ENCODE results near the gene ARFGAP1.

The ARFGAP1 gene

DNA sequence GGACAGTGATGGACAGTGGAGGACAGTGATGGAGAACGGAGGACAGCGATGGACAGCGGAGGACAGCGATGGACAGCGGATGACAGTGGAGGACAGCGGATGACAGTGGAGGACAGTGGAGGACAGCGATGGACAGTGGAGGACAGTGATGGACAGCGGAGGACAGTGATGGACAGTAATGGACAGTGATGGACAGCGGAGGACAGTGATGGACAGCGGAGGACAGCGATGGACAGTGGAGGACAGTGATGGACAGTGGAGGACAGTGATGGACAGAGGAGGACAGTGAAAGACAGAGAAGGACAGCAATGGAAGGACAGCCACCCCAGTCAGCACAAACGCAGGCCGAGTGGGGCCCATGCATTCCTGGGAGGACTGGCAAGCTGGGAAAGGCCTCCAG lies 15.0 kb upstream of the ARFGAP1 start:
- peaks cover 6% of the 10 kb centered on the region for H3K4me1 ChIP-seq (ENCODE audit: insufficient read depth, poor library complexity, severe bottlenecking)
- no peak overlapping the region for H3K27ac ChIP-seq (ENCODE audit: poor library complexity, severe bottlenecking)
- H3K9me3 ChIP-seq (ENCODE audit: severe bottlenecking), result no peaks in the 10 kb centered on the region
- DNase-seq (ENCODE audit: low spot score) (no peak), ATAC-seq (ENCODE audit: low read depth) (no peak)
- peaks cover 54% of the 10 kb centered on the region for H3K27me3 ChIP-seq (ENCODE audit: insufficient read depth, poor library complexity, severe bottlenecking)
- no peak for TF ChIP-seq CTCF (IDR thresholded peaks at IDR 0.05; ENCODE audit: poor library complexity, severe bottlenecking)
- H3K4me3 ChIP-seq (ENCODE audit: severe bottlenecking), result no peak overlapping the region
- no peaks in the 10 kb centered on the region for H3K36me3 ChIP-seq (ENCODE audit: low read depth)

- no peak for TF ChIP-seq CTCF (IDR thresholded peaks at IDR 0.05; ENCODE audit: poor library complexity, severe bottlenecking)
- ATAC-seq (ENCODE audit: low read depth) (no peak), DNase-seq (ENCODE audit: low spot score) (no peak)
- Histone ChIP-seq H3K36me3 (ENCODE audit: low read depth) (no peaks in the 10 kb centered on the region), H3K9me3 (ENCODE audit: severe bottlenecking) (no peaks in the 10 kb centered on the region), H3K4me1 (ENCODE audit: insufficient read depth, poor library complexity, severe bottlenecking) (peaks cover 6% of the 10 kb centered on the region), H3K4me3 (ENCODE audit: severe bottlenecking) (no peak overlapping the region), H3K27ac (ENCODE audit: poor library complexity, severe bottlenecking) (no peak overlapping the region), H3K27me3 (ENCODE audit: insufficient read depth, poor library complexity, severe bottlenecking) (peaks cover 51% of the 10 kb centered on the region)
These were observed 13.8 kb upstream of the ARFGAP1 start for GRCh38 chr20:63258781-63259180.

GRCh38 chr20:63259734-63260460 lies 12.7 kb upstream of the ARFGAP1 start:
- peaks cover 44% of the 10 kb centered on the region for H3K27me3 ChIP-seq (ENCODE audit: insufficient read depth, poor library complexity, severe bottlenecking)
- H3K4me1 ChIP-seq (ENCODE audit: insufficient read depth, poor library complexity, severe bottlenecking), result peaks cover 6% of the 10 kb centered on the region
- no peak for TF ChIP-seq CTCF (IDR thresholded peaks at IDR 0.05; ENCODE audit: poor library complexity, severe bottlenecking)

DNA sequence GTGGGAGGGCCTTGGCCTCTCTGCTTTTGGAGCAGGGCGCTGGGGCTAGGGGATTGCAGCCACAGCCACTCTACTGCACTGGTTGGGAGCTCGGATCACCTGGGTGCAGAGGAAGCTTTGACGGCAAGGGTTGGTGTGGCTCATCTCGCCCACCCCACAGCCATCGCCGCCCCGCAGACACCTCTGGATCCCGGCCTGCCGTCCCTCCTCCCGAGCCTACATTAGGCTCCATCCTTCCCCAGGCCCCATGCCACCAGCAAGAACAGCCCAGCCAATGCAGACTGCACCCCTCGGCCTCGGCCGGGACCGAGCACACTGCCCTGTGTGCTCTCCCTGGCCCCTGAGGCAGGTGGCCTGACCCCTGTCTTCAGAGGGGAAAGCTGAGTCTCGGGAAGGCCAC lies 12.1 kb upstream of the ARFGAP1 start:
- no peaks in the 10 kb centered on the region for H3K36me3 ChIP-seq (ENCODE audit: low read depth)
- H3K4me3 ChIP-seq (ENCODE audit: severe bottlenecking), result no peak overlapping the region
- H3K27ac ChIP-seq (ENCODE audit: poor library complexity, severe bottlenecking), result no peak overlapping the region
- no peak for TF ChIP-seq CTCF (IDR thresholded peaks at IDR 0.05; ENCODE audit: poor library complexity, severe bottlenecking)
- H3K27me3 ChIP-seq (ENCODE audit: insufficient read depth, poor library complexity, severe bottlenecking), result peaks cover 38% of the 10 kb centered on the region
- ATAC-seq (ENCODE audit: low read depth), result no peak
- no peak for DNase-seq (ENCODE audit: low spot score)
- H3K9me3 ChIP-seq (ENCODE audit: severe bottlenecking), result no peaks in the 10 kb centered on the region
- H3K4me1 ChIP-seq (ENCODE audit: insufficient read depth, poor library complexity, severe bottlenecking), result peaks cover 6% of the 10 kb centered on the region

More at GRCh38 chr20:63259734-63260460, 12.7 kb upstream of the ARFGAP1 start:
- no peak for DNase-seq (ENCODE audit: low spot score)
- Histone ChIP-seq H3K36me3 (ENCODE audit: low read depth) (no peaks in the 10 kb centered on the region), H3K4me3 (ENCODE audit: severe bottlenecking) (no peak overlapping the region), H3K27ac (ENCODE audit: poor library complexity, severe bottlenecking) (no peak overlapping the region), H3K9me3 (ENCODE audit: severe bottlenecking) (no peaks in the 10 kb centered on the region)
- ATAC-seq (ENCODE audit: low read depth), result no peak

Measured in RWPE2 (cell line).